ENCODE results near the gene RNF14.

DNA sequence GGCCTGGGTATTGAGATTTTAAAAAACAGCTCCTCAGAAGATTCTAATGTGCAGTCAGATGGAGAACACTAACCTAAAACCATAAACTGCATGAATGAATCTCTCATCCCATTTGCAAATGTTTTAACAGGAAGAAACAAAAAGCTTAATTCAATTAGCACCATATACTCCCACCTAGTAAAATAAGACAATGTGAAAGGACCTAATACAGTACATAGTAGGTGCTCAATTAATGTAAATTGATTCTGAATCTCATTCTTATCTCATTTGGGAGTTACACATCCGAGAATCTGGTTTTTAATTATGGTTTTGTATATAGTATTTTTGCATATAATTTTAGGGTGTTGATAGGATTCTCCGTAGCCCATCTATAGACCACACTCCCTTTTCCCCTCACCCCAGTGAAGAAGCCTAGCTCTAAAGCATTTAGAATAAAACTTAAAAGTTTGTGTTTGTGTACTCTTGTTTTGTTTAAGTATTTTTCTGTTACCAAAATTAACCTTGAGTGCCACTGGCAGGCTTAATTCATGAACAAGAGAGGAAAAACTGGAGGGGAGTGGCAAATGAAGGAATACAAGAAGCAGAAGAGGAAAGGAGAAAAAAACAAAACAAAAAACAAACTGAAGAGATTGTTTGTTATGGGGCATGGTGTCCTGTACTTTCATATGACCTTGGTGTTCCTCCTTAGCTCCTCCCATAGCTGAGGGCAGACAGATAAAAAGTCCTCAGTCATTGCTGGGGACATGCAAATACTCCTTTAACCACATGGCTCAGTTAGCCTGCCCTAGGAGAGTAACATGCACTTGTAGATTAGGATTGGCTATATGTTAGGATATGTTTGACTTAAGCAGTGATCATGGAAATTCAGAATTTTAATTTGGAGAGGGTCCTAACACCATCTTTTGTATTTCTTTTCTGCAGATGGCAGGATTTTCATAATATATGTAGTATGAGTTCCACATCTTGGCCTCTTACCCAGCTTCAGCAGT lies 1.2 kb downstream of the RNF14 start:
- TF ChIP-seq, protein P1, sequence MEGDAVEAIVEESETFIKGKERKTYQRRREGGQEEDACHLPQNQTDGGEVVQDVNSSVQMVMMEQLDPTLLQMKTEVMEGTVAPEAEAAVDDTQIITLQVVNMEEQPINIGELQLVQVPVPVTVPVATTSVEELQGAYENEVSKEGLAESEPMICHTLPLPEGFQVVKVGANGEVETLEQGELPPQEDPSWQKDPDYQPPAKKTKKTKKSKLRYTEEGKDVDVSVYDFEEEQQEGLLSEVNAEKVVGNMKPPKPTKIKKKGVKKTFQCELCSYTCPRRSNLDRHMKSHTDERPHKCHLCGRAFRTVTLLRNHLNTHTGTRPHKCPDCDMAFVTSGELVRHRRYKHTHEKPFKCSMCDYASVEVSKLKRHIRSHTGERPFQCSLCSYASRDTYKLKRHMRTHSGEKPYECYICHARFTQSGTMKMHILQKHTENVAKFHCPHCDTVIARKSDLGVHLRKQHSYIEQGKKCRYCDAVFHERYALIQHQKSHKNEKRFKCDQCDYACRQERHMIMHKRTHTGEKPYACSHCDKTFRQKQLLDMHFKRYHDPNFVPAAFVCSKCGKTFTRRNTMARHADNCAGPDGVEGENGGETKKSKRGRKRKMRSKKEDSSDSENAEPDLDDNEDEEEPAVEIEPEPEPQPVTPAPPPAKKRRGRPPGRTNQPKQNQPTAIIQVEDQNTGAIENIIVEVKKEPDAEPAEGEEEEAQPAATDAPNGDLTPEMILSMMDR (conservative IDR thresholded peaks at IDR 0.05; ENCODE audit: low read depth, low read length), result no peak
- TF ChIP-seq EZH2 (IDR thresholded peaks at IDR 0.05; ENCODE audit: borderline replicate concordance, low read depth, low read length, poor library complexity, severe bottlenecking), result no peak
